ENCODE results near the gene ARMC2. TPM values are rescaled to one million over a fixed set of nuclear protein-coding genes. Genes with fewer than 3 reads are reported as not detected.

ARMC2 gene
- total RNA-seq, 2 experiments from 2014 or later = 5.2 to 5.7 TPM

DNA sequence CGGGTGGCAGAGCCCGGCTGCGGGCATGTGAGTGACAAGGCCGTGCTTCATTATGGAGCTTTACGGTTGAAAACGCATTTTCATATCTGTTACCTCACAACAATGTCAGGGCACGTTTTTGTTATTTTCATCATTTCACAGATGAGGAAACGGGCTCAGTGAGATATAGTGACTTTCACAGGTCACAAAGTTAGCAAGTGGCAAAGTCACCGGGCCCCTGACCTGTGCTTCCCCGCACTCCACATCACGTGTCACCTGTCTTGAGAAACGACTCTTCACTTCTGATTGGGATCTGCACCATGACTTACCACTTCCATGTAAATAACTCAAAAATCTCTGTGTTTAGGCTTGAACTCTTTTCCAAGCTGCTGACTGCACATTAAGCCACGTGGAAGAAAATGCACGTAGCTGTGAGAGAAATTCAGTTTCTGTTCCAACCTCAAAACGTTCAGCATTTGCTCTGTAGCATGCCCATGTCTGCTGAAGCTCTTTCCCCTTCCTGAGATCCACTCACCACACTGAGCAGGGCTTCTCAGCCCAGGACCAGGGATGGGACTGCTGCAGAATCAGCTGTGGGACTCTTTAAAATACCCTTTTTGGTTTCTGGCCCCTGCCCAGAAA, 107.2 kb downstream of the ARMC2 start:
- ChIA-PET CTCF (interaction anchor here (0.7 kb wide), 1 partner anchor 11 kb away, joined by 3 read pairs; no protein-coding TSS in a partner anchor), POLR2A (interaction anchor here (1.1 kb wide), 1 partner anchor 9 kb away, joined by 3 read pairs; no protein-coding TSS in a partner anchor)
- no peak overlapping the region for H3K27ac ChIP-seq (ENCODE audit: low read depth in 1 of 2, low read length in 2 of 2)
- TF ChIP-seq, protein P1, sequence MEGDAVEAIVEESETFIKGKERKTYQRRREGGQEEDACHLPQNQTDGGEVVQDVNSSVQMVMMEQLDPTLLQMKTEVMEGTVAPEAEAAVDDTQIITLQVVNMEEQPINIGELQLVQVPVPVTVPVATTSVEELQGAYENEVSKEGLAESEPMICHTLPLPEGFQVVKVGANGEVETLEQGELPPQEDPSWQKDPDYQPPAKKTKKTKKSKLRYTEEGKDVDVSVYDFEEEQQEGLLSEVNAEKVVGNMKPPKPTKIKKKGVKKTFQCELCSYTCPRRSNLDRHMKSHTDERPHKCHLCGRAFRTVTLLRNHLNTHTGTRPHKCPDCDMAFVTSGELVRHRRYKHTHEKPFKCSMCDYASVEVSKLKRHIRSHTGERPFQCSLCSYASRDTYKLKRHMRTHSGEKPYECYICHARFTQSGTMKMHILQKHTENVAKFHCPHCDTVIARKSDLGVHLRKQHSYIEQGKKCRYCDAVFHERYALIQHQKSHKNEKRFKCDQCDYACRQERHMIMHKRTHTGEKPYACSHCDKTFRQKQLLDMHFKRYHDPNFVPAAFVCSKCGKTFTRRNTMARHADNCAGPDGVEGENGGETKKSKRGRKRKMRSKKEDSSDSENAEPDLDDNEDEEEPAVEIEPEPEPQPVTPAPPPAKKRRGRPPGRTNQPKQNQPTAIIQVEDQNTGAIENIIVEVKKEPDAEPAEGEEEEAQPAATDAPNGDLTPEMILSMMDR (IDR thresholded peaks at IDR 0.05) = no peak
- no peak for DNase-seq
- H3K4me1 ChIP-seq (ENCODE audit: insufficient read depth, low read length) = peaks cover 28% of the 10 kb centered on the region
- Mint-ChIP-seq H3K27me3 (no peaks in the 10 kb centered on the region), H3K9me3 (no peaks in the 10 kb centered on the region), H3K4me3 (no peak overlapping the region), H3K4me1 (ENCODE audit: low read depth) (peaks cover 5% of the 10 kb centered on the region), H3K36me3 (ENCODE audit: low read depth) (no peaks in the 10 kb centered on the region), H3K27ac (no peak overlapping the region)
- no peaks in the 10 kb centered on the region for H3K9me3 ChIP-seq (ENCODE audit: control insufficient read depth in 1 of 2, insufficient read depth in 1 of 2, low read length in 2 of 2)
- no peaks in the 10 kb centered on the region for H3K36me3 ChIP-seq (ENCODE audit: insufficient read depth, low read length)
- ATAC-seq (ENCODE audit: poor library complexity) = no peak
- intact Hi-C loops (cut with DNase I, micrococcal nuclease) = no loop called here
- no peak overlapping the region for H3K4me3 ChIP-seq (ENCODE audit: low read length)
- no peaks in the 10 kb centered on the region for H3K27me3 ChIP-seq (ENCODE audit: control insufficient read depth in 1 of 2, insufficient read depth in 2 of 2, low read length in 2 of 2)

DNA sequence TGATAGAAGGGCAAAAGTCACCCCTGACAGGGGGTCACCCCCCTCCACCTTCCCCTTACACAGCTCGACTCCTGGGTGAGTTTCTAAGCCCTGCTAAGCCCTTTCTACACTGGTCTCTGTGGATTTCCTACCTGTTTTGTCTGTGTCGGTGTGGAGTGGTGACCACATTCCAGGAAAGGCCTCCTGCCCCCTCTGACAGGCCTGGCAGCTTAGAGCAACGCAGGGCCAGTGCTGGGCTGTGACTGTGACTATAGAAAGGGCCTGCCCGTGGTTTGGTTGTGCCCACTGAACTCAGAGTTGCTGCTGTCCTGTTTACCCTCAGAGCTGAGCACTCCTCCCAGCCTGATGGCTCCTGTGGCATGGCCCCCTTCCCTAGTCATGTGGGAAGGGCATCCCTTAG, 109.0 kb downstream of the ARMC2 start:
- Mint-ChIP-seq H3K4me3 (no peak overlapping the region), H3K36me3 (ENCODE audit: low read depth) (no peaks in the 10 kb centered on the region), H3K27me3 (no peaks in the 10 kb centered on the region), H3K27ac (no peak overlapping the region), H3K9me3 (no peaks in the 10 kb centered on the region), H3K4me1 (ENCODE audit: low read depth) (peaks cover 5% of the 10 kb centered on the region)
- no peak for ATAC-seq (ENCODE audit: poor library complexity)
- Histone ChIP-seq H3K36me3 (ENCODE audit: insufficient read depth, low read length) (no peaks in the 10 kb centered on the region), H3K27me3 (ENCODE audit: control insufficient read depth in 1 of 2, insufficient read depth in 2 of 2, low read length in 2 of 2) (no peaks in the 10 kb centered on the region), H3K27ac (ENCODE audit: low read depth in 1 of 2, low read length in 2 of 2) (no peak overlapping the region), H3K4me3 (ENCODE audit: low read length) (no peak overlapping the region), H3K4me1 (ENCODE audit: insufficient read depth, low read length) (peaks cover 28% of the 10 kb centered on the region), H3K9me3 (ENCODE audit: control insufficient read depth in 1 of 2, insufficient read depth in 1 of 2, low read length in 2 of 2) (no peaks in the 10 kb centered on the region)
- CTCF ChIA-PET = no interaction called here
- TF ChIP-seq, protein P1 (IDR thresholded peaks at IDR 0.05) = no peak
- POLR2A ChIA-PET = no interaction called here
- intact Hi-C loops (cut with DNase I, micrococcal nuclease) = no loop called here
- no peak for DNase-seq

DNA sequence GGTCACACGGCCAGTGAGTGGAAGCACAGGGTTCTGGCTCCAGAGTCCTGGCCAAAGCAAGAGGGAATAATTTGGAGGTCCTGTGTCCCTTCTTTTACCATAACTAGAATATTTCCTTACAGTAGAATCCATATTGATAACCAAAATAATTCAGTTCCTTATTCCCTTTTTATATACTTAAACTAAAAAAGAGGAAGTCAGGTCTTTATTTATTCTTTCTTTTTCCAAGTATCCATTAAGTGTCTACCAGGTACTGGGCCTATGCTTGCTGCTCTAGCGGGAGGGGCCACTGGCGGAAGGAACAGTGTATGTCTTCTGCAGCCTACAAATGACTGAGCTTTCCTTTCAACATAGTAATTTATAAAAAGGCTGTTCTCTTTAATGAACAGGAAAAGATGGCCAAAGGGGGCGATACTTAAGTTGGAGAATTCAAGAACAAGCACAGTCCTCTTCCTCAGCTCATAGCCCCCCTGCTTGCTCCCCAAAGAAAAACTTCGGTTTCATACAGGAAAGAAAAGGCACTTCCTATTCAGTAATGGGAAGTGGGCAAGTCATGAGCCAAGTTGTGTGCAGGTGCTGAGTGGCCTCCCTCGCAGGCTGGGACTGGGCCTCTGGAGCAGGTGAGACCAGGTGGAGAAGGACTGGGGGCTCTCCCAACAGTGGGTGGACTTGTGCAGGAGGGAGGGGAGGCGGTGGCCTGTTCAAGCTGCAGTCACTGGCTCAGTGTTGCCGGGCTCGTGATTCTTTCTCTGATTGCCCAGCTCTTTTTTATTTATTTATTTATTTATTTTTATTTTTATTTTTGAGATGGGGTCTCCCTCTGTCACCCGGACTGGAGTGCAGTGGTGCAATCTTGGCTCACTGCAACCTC, 110.9 kb downstream of the ARMC2 start:
- Histone ChIP-seq H3K4me3 (ENCODE audit: low read length) (no peak overlapping the region), H3K27me3 (ENCODE audit: control insufficient read depth in 1 of 2, insufficient read depth in 2 of 2, low read length in 2 of 2) (no peaks in the 10 kb centered on the region), H3K36me3 (ENCODE audit: insufficient read depth, low read length) (no peaks in the 10 kb centered on the region), H3K9me3 (ENCODE audit: control insufficient read depth in 1 of 2, insufficient read depth in 1 of 2, low read length in 2 of 2) (no peaks in the 10 kb centered on the region), H3K4me1 (ENCODE audit: insufficient read depth, low read length) (peaks cover 28% of the 10 kb centered on the region), H3K27ac (ENCODE audit: low read depth in 1 of 2, low read length in 2 of 2) (no peak overlapping the region)
- Mint-ChIP-seq H3K27ac (no peak overlapping the region), H3K36me3 (ENCODE audit: low read depth) (no peaks in the 10 kb centered on the region), H3K27me3 (no peaks in the 10 kb centered on the region), H3K4me3 (no peak overlapping the region), H3K4me1 (ENCODE audit: low read depth) (peaks cover 5% of the 10 kb centered on the region), H3K9me3 (no peaks in the 10 kb centered on the region)
- DNase-seq = no peak
- ChIA-PET CTCF (no interaction called here), POLR2A (interaction anchor here (1.1 kb wide), 1 partner anchor 16 kb away, joined by 3 read pairs; no protein-coding TSS in a partner anchor)
- TF ChIP-seq, protein P1 (IDR thresholded peaks at IDR 0.05) = no peak
- no peak for ATAC-seq (ENCODE audit: poor library complexity)
- intact Hi-C loops (cut with DNase I, micrococcal nuclease) = no loop called here
